ENCODE measurements around the gene APC.

APC gene

GRCh38 chr5:112717506-112718082 is 20.1 kb upstream of the APC start:
- DNase-seq, result no peak

- DNase-seq, result no peak
These were observed 19.3 kb upstream of the APC start for GRCh38 chr5:112718344-112718743.

GRCh38 chr5:112720576-112720975 is 17.1 kb upstream of the APC start:
- DNase-seq, result no peak

GRCh38 chr5:112724901-112725300 is 12.8 kb upstream of the APC start:
- DNase-seq, result no peak

- DNase-seq, result no peak
These were observed 8.1 kb upstream of the APC start for GRCh38 chr5:112729630-112730029.

- no peak for DNase-seq
These were observed 5.6 kb upstream of the APC start for GRCh38 chr5:112732131-112732530.

- no peak for DNase-seq
These were observed 4.1 kb upstream of the APC start for GRCh38 chr5:112733586-112733985.

GRCh38 chr5:112734597-112734996 is 3.1 kb upstream of the APC start:
- DNase-seq, result no peak

- no peak for DNase-seq
These were observed 2.0 kb upstream of the APC start for GRCh38 chr5:112735702-112736101.

- no peak for DNase-seq
These were observed 619 bp upstream of the APC start for GRCh38 chr5:112737070-112737462.

- DNase-seq, result no peak
These were observed 491 bp downstream of the APC start for GRCh38 chr5:112738191-112738560.

GRCh38 chr5:112742424-112742823 is 4.7 kb downstream of the APC start:
- DNase-seq, result no peak

- no peak for DNase-seq
These were observed 5.9 kb downstream of the APC start for GRCh38 chr5:112743631-112744030.

- DNase-seq, result no peak
These were observed 14.7 kb downstream of the APC start for GRCh38 chr5:112752335-112752734.

- DNase-seq, result no peak
These were observed 18.0 kb downstream of the APC start for GRCh38 chr5:112755703-112756102.

- DNase-seq, result peak in 1 of 2 donors; percentile 65
These were observed 20.0 kb downstream of the APC start for GRCh38 chr5:112757468-112758208.

GRCh38 chr5:112758676-112759075 is 21.0 kb downstream of the APC start:
- no peak for DNase-seq

GRCh38 chr5:112762113-112762810 is 24.6 kb downstream of the APC start:
- DNase-seq, result no peak

GRCh38 chr5:112763165-112763564 is 25.5 kb downstream of the APC start:
- DNase-seq, result no peak

- no peak for DNase-seq
These were observed 34.4 kb downstream of the APC start for GRCh38 chr5:112772124-112772523.

GRCh38 chr5:112776301-112776856 is 38.7 kb downstream of the APC start:
- no peak for DNase-seq

- DNase-seq, result no peak
These were observed 41.8 kb downstream of the APC start for GRCh38 chr5:112779531-112779930.

GRCh38 chr5:112784726-112785125 is 47.0 kb downstream of the APC start:
- DNase-seq, result no peak

GRCh38 chr5:112787261-112787660 is 49.6 kb downstream of the APC start:
- DNase-seq, result no peak

Data from CD4-positive, alpha-beta T cell treated with Interleukin-1 beta for 1 hour (primary cell).